ENCODE results near the gene CPAMD8.

DNA sequence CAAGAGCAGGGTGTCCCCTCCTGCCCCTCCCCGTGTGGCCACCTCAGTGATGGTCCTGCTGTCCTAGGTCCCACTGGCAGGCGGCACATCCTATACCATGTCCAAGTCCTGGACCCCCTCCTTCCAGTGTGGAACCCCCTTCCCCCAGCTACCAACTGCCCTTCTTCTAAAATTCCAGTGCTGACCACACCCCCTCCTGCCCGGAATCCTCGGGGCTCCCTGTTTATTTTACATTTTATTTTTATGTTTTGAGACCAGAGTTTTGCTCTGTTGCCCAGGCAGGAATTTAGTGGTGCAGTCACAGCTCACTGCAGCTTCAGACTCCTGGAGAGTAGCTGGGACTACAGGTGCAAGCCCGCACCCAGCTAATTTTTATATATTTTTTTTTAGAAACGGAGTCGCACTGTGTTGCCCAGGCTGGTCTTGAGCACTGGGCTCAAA, 945 bp upstream of the CPAMD8 start:
- TF ChIP-seq, protein P1, sequence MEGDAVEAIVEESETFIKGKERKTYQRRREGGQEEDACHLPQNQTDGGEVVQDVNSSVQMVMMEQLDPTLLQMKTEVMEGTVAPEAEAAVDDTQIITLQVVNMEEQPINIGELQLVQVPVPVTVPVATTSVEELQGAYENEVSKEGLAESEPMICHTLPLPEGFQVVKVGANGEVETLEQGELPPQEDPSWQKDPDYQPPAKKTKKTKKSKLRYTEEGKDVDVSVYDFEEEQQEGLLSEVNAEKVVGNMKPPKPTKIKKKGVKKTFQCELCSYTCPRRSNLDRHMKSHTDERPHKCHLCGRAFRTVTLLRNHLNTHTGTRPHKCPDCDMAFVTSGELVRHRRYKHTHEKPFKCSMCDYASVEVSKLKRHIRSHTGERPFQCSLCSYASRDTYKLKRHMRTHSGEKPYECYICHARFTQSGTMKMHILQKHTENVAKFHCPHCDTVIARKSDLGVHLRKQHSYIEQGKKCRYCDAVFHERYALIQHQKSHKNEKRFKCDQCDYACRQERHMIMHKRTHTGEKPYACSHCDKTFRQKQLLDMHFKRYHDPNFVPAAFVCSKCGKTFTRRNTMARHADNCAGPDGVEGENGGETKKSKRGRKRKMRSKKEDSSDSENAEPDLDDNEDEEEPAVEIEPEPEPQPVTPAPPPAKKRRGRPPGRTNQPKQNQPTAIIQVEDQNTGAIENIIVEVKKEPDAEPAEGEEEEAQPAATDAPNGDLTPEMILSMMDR (IDR thresholded peaks at IDR 0.05), result no peak
- no peak for TF ChIP-seq EP300 (IDR thresholded peaks at IDR 0.05)
- no peak for TF ChIP-seq POLR2A (IDR thresholded peaks at IDR 0.05)

Measured in ovary (tissue), 3 donors.